Esophagus squamous epithelium (tissue), 5 donors: Measurements from ENCODE around the gene REC8. TPM values are rescaled to one million over a fixed set of nuclear protein-coding genes. Genes with fewer than 3 reads are reported as not detected.

ENCODE experiments used
- DNase-seq: peaks from one replicate; lab custom pipeline; 2025; lab: John Stamatoyannopoulos, UW
- H3K27ac ChIP-seq, 4 donors: fragments of 200-600 bp; sonication (generic); one replicate each; pipeline ENCODE4 v1.5.1; 2016 to 2019; ENCODE audit warnings: mild to moderate bottlenecking in 1 of 4
- H3K27me3 ChIP-seq, 4 donors: fragments of 200-600 bp; sonication (generic); 1 replicate in 3 of 4; 2 replicates in 1 of 4; pipeline versions ENCODE4 v1.5.1 to v1.6.0; 2017 to 2021; ENCODE audit warnings: antibody characterized with exemption in 1 of 4
- H3K36me3 ChIP-seq, 3 donors: fragments of 200-600 bp; sonication (generic); one replicate each; pipeline ENCODE4 v1.5.1; 2016 to 2019
- H3K4me1 ChIP-seq, 3 donors: fragments of 200-600 bp; sonication (generic); one replicate each; pipeline ENCODE4 v1.5.1; 2017 to 2019
- H3K4me3 ChIP-seq, 4 donors: fragments of 200-600 bp; sonication (generic); 1 replicate in 3 of 4; 2 replicates in 1 of 4; pipeline ENCODE4 v1.5.1; 2016 to 2019; ENCODE audit warnings: mild to moderate bottlenecking in 2 of 4, moderate library complexity in 1 of 4
- H3K9me3 ChIP-seq, 3 donors: fragments of 200-600 bp; sonication (generic); one replicate each; pipeline ENCODE4 v1.5.1; 2016 to 2019
- POLR2A ChIP-seq, 4 donors: fragments of 450-650 bp; IDR thresholded peaks; one replicate each; pipeline ENCODE4 v1.6.1; 2017; ENCODE audit warnings: antibody characterized with exemption in 4 of 4, mild to moderate bottlenecking in 4 of 4, moderate library complexity in 3 of 4
- WGBS, 2 donors: methylation state at CpG; one replicate each; pipeline ENCODE4 v1.1.5; 2018; 5-methylcytosine and 5-hydroxymethylcytosine counted together
- intact Hi-C: fragments of 100-400 bp; cut with DNase I; formaldehyde crosslinking; loops from one replicate; pipeline ENCODE4 v1.15.0; 2022
- total RNA-seq, 4 donors: library from RNA; depleted of rRNA; stranded (reverse); fragments of >200 nt; gene quantifications; one replicate each; pipeline ENCODE4 v1.1.0, GENCODE V29; 2016
- TF ChIP-seq, protein P1 (sequence below), 6 experiments: fragments of 450-650 bp in 4 of 6; fragments of 200-600 bp in 2 of 6; sonication (generic) in 2 of 6; IDR thresholded peaks; one replicate each; pipeline ENCODE4 v1.5.1; 2016 to 2019; ENCODE audit warnings: antibody characterized with exemption in 6 of 6, mild to moderate bottlenecking in 4 of 6, moderate library complexity in 4 of 6
- donor health status: DM: yes; HTN: yes; CAD: no.

REC8 gene, protein sequence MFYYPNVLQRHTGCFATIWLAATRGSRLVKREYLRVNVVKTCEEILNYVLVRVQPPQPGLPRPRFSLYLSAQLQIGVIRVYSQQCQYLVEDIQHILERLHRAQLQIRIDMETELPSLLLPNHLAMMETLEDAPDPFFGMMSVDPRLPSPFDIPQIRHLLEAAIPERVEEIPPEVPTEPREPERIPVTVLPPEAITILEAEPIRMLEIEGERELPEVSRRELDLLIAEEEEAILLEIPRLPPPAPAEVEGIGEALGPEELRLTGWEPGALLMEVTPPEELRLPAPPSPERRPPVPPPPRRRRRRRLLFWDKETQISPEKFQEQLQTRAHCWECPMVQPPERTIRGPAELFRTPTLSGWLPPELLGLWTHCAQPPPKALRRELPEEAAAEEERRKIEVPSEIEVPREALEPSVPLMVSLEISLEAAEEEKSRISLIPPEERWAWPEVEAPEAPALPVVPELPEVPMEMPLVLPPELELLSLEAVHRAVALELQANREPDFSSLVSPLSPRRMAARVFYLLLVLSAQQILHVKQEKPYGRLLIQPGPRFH
- total RNA-seq: 1 to 10 TPM in 3 of 4 donors, under 1 TPM in 1; 0.47 to 7.4 (median 3.0) TPM

DNA sequence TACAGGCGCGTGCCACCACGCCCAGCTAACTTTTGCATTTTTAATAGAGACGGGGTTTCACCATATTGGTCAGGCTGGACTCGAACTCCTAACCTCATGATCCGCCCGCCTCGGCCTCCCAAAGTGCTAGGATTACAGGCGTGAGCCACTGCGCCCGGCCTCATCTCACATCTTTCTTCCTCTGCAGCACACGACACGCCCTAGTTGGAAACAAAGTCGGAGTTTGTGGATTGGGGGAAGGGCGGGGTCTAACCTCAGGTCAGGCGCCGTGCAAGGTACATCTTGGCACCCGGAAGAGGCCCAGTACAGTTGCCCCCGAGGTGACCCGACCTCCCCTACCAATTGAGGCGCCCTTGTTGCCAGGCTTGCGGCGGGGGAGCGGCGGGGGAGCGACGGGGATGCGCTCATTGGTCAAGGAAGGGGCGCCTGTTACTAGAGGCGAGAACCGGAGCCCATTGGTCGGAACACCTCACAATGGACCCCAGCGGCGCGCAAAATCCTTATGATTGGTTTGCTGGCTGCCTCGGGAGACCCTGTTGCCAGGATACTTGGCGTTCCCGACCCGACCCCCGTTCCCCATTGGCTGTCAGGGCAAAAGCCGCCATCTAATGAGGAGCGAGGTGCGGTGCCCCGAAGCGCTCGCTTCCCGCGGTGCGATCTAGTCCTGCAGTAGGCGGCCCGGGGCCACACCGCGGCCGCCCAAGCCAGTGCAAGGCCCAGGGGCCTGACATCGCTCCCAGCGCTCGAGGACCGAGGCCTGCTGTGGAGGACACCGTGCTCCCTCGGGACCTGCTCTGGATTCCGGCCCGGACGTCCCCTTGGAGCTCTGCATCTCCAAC is at the start of gene REC8:
Gene REC8 (plus strand): TSS at position 659 of the 839 bp plus-strand sequence. CDS start 473 bp downstream, outside the sequence.
- WGBS, 2 donors: 37 to 73% methylated on average over 4 to 20 of the region's 63 CpGs
- intact Hi-C loops: no loop called here
- peak within 1 kb of the TSS in 3 of 4 donors; percentile 30 to 69 (median 50) for H3K27ac ChIP-seq
- no peak for DNase-seq
- H3K4me1 ChIP-seq: peaks cover 0 to 24% (median 5%) of the 10 kb centered on the region in 3 donors
- peaks cover 0 to 56% (median 5%) of the 10 kb centered on the region in 3 donors for H3K36me3 ChIP-seq
- H3K4me3 ChIP-seq: peak within 1 kb of the TSS in 3 of 4 donors; percentile 27 to 42 (median 34)
- TF ChIP-seq POLR2A (IDR thresholded peaks at IDR 0.05): no peak
- TF ChIP-seq, protein P1, sequence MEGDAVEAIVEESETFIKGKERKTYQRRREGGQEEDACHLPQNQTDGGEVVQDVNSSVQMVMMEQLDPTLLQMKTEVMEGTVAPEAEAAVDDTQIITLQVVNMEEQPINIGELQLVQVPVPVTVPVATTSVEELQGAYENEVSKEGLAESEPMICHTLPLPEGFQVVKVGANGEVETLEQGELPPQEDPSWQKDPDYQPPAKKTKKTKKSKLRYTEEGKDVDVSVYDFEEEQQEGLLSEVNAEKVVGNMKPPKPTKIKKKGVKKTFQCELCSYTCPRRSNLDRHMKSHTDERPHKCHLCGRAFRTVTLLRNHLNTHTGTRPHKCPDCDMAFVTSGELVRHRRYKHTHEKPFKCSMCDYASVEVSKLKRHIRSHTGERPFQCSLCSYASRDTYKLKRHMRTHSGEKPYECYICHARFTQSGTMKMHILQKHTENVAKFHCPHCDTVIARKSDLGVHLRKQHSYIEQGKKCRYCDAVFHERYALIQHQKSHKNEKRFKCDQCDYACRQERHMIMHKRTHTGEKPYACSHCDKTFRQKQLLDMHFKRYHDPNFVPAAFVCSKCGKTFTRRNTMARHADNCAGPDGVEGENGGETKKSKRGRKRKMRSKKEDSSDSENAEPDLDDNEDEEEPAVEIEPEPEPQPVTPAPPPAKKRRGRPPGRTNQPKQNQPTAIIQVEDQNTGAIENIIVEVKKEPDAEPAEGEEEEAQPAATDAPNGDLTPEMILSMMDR (IDR thresholded peaks at IDR 0.05): no peak
- H3K9me3 ChIP-seq: no peaks in the 10 kb centered on the region
- no peaks in the 10 kb centered on the region for H3K27me3 ChIP-seq

DNA sequence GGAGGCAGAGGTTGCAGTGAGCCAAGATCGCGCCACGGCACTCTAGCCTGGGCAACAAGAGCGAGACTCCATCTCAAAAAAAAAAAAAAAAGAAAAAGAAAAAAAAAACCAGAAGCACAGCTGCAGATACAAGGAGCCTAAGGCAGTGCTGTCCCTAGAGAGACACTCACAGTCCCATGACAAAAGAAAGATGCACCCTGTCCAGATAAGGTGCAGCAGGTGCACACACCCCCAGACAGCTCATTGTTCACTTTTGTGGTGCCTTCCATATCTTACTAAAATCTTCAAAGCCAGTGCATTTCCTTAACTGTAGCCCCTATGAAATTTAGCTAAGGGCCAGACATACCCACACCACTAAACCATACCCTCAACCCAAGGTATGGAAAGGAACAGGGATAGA is 49.5 kb upstream of the REC8 start:
- Histone ChIP-seq H3K9me3 (no peaks in the 10 kb centered on the region), H3K27ac (no peak overlapping the region), H3K36me3 (peaks cover 22 to 78% (median 50%) of the 10 kb centered on the region in 3 donors), H3K4me3 (no peak overlapping the region), H3K4me1 (peaks cover 0 to under 1% (median 0%) of the 10 kb centered on the region in 3 donors), H3K27me3 (no peaks in the 10 kb centered on the region)
- intact Hi-C loops: no loop called here
- whole genome bisulfite sequencing, 2 donors: 100% methylated on average over 3 to 4 of the region's 4 CpGs
- TF ChIP-seq, protein P1 (IDR thresholded peaks at IDR 0.05): no peak
- TF ChIP-seq POLR2A (IDR thresholded peaks at IDR 0.05): no peak
- DNase-seq: no peak

DNA sequence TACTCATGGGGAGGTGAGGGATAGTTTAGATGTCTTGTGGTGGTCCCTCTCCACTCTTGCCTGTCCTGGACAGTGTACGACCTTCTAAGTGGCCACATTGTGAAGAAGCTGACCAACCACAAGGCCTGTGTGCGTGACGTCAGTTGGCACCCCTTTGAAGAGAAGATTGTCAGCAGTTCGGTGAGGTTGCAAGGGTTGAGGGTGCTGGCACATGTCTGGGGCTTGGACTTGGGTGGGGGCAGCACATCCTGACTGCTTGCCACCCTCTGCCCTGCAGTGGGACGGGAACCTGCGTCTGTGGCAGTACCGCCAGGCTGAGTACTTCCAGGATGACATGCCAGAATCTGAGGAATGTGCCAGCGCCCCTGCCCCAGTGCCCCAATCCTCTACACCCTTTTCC is 49.0 kb upstream of the REC8 start:
- H3K27me3 ChIP-seq: no peaks in the 10 kb centered on the region
- intact Hi-C loops: no loop called here
- peaks cover 22 to 73% (median 50%) of the 10 kb centered on the region in 3 donors for H3K36me3 ChIP-seq
- WGBS, 2 donors: 97 to 100% methylated on average over 3 to 4 of the region's 8 CpGs
- H3K4me3 ChIP-seq: no peak overlapping the region
- DNase-seq: no peak
- no peak overlapping the region for H3K27ac ChIP-seq
- H3K9me3 ChIP-seq: no peaks in the 10 kb centered on the region
- TF ChIP-seq, protein P1 (IDR thresholded peaks at IDR 0.05): no peak
- TF ChIP-seq POLR2A (IDR thresholded peaks at IDR 0.05): no peak
- no peaks in the 10 kb centered on the region for H3K4me1 ChIP-seq

DNA sequence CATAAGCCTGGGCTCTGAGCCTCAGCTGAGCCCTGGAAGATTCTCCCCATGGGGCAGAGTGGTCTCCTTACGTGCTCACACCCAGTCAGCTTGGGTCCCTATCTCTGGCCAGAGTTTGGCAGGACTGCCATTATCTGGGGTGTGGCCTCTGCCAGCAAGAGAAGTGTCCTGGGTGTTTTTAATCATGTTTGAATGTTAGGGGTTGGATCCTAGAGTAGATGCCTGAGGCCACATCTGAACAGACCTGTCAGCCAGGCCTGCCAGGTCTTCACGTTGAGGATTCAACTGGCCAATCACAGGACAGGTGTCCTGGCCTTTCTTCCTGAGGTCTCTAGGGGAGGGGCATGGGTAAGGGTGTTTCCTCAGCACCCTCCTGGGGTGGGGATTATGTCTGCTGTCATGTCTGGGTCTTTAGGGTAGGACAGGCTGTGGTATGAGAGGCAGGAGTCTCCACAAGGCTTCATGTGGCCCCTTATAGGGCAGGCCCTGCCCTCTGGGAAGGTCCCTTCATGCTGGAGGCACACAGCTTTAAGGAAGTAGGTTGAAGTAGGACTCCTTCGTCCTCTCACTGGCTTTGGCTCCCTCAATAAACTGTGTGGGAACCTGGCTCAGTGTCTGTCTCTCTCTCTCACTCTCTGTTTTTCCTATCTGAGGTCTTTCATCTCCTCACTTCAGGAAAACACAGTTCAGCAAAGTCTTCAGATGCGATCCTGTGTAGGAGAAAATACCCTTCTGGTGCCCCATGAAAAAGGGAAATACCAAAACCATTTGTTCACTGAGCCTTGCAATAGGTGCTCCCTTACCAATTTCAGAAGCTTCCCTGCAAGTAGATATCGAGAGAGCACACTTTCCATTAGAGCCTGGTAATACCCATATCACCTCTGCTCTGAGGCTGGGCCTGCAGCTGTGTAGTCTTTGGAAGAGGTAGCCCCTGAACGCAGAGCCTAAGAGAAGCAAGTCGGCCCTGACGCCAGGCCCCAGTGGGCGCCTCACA is 48.2 kb upstream of the REC8 start:
- Histone ChIP-seq H3K36me3 (peaks cover 16 to 65% (median 46%) of the 10 kb centered on the region in 3 donors), H3K4me3 (no peak overlapping the region), H3K9me3 (no peaks in the 10 kb centered on the region), H3K4me1 (no peaks in the 10 kb centered on the region), H3K27me3 (no peaks in the 10 kb centered on the region), H3K27ac (no peak overlapping the region)
- no peak for DNase-seq
- TF ChIP-seq, protein P1 (IDR thresholded peaks at IDR 0.05): no peak
- no peak for TF ChIP-seq POLR2A (IDR thresholded peaks at IDR 0.05)
- intact Hi-C loops: no loop called here
- 78 to 91% methylated on average over 5 to 7 of the region's 9 CpGs for WGBS, 2 donors
